ENCODE measurements around the gene EFNA4. TPM values are rescaled to one million over a fixed set of nuclear protein-coding genes. Genes with fewer than 3 reads are reported as not detected.
A peak's percentile ranks its signal among the peaks of the same experiment; 100 is the strongest.

Gene EFNA4
- total RNA-seq, 1 donor from 2014 or later, result 12.1 TPM

DNA sequence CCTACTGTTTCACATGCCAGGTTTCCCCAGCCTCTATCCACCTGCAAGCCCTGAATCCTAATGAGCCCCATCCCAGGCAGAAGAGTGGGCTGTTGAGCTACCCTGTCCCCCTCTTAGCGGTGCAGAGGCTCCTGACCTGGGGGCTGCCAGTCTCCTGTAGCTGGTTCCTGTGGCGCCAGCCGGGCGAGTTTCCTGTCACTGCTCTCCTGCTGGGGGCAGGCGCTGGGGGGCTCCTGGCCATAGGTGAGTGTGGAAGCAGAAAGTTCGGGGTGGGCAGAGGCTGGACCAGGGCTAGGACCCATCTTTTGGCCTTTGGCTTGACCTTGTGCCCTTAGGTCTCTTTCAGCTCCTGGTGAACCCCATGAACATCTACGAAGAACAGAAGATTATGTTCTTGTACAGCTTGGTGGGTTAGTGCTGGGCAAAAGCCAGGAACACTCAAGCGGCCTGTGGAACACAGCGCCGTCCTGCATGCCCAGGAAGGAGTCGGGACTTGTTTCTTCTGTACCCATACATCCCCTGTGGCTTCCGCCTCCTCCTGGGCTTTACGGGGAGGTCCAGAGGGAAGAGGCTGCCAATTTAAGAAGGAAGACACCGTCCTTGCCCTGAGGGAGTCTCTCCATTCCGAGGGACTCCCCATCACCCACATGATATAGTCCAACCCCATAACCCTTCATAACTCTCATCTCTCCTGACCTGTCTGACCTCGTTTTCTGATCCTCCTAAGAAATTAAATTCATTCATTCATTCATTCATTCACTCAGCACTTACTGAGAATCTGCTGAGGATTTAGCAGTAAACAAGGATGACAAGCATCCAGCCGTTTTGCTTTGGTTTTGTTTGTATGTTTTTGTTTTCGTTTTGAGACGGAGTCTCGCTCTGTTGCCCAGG, 29.0 kb upstream of the EFNA4 start:
- no peak for ATAC-seq

DNA sequence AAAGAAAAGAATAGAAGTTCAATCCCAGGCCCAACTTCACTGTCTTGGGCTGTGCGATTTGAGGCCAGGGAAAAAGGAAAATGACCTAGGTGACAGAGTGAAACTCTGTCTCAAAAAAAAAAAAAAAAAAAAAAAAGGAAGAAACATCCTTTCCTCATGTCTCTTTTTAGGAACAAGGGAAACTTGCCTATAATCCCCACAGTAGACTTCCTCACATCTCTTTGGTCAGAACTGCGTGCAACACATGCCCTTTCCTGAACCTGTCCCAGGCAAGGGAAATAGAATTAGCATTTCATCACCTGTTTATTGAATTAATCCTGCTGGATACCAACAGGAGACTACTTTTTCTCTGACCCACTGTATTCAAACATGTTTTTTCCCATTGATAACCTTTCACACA, 27.6 kb upstream of the EFNA4 start:
- ATAC-seq, result no peak

DNA sequence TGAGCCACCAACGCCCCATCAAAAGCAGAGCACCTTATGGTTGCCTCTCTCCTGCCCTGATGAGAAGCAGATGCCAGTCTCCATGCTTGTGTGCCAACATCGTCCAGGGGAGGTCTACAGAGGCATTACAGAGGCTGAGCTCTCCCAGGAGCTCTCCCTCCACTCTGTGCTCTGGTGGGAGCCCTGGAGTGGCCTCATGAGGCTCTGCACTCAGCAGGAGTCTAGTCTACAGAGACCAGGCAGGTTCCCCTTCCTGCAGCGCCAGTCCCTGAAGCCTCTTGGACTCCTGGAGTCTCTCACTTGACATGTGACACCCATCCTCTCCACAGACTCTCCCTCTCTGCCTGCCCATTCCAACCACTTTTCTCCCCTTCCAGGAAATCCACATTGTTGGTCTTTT, 26.5 kb upstream of the EFNA4 start:
- ATAC-seq, result no peak

DNA sequence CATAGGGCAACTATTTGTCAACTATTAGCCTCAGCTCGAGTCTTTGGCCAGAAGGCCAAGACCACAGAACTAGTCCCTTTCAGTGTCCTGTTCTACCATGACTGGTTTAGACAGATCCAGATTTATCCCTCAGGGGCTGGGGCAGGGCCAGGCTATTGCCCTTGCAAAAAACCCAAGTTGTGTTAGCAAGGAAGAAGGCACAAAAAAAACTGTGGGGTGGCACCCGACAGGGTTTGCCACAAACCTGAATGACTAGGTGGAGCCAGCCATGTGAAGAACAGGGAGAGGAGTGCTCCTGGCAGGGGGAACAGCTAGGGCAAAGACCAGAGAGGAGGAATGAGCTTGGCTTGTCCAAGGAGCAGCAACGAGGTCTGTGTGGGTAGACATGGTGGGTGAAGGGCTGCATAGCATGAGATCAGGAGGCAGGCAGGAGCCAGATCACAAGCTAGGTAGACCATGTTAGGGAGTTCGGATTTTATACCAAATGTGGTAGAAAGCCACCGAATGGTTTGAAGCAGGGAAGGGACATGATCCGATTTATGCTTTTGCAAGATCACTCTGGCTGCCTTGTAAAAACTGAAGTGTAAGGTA, 25.6 kb upstream of the EFNA4 start:
- peak; percentile 65 for ATAC-seq

DNA sequence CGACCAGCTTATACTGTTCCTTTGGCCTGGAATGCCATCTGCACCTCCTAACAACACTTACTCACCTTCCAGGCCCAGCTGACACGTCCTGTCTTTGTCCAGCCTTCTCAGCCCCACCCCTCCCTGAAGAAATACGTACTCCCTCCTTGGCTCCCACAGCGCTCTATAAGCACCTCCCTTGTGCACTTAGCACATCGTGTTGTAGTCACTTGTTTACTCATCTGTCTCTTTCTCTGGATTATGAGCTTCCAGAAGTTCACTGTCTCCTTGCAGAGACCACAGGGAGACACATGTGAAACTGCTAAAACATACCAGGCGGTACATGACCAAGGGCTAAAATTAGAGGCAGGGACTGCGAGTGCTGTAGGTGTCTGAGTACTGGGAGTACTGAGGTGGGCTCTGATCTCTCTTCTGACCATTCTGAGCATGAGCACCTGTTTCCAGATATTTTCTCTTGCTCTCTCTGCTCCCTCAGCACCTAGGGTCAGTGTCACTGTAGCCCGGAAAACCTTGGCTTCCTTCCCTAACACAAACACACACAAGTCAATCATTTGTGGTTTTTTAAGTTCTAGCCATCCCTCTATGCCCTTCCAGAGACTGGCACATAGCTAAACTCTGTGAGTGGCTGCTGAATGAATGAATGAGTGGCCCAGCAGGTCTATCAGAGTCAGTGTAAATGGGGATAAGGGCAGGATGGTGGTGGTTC, 24.8 kb upstream of the EFNA4 start:
- peak; percentile 94 for ATAC-seq

DNA sequence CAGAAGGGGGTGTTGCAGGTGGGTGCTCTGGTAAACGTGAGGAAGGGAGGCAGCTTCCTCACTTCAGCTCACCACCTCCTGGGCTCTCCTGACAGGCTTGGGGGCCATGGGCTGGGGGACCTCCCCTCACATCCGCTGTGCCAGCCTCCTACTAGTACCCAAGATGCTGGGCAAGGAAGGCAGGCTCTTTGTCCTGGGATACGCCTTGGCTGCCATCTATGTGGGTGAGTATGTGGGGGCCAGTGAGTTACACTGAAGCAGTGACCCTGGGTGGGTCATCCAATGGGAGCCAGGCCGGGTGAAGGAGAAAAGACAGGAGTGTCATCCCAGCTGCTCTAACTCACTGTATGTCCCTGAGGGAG, 24.3 kb upstream of the EFNA4 start:
- no peak for ATAC-seq

DNA sequence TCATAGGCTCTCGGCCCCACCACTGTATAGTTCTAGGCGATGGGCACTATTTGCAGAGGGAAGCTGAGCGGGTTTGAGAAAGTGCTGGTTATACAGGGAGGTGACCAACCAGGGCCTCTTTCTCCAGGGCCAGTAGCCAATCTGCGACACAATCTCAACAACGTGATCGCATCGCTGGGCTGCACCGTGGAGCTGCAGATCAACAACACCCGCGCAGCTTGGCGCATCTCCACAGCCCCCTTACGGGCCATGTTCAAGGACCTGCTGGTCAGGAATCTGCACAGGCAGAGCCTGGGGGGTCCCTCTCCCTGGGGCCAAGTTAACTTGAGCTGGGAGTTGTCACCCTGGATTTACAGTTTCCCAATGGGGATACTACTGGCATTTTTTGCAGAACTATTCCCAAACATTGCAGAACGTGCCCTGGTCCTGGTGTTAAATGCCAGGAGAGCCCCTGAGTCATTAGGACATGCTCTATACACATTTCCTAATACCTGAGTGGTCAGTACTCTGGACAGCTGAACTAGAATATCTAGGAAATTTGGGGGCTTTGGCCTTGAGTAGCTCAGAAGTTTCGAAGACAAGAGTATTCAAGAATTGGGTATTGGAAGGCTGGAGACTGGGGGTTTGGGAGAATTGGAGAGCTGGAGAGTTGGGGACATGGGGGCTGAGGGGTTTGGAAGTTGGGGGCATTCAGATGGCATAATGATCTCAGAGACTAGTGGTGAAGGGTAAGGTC, 23.0 kb upstream of the EFNA4 start:
- no peak for ATAC-seq

DNA sequence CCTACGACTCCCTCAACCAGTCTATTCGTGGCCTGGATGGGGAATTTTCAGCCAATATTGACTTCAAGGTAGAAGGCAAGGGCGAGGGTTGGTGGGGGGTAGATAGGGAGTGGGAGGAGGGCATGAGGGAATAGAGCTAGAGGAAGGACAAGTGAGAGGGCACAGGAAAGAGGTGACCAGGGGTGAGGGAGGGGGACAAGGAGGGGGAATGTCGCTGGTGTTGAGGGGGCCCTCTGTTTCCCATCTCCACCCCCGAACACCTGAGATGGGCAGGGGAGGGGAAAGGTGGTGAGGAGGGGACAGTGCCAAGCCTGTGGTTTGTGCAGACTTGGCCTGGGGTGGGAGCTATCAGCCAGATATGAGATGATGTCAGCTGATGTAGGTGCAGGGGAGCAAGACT, 20.8 kb upstream of the EFNA4 start:
- no peak for ATAC-seq

DNA sequence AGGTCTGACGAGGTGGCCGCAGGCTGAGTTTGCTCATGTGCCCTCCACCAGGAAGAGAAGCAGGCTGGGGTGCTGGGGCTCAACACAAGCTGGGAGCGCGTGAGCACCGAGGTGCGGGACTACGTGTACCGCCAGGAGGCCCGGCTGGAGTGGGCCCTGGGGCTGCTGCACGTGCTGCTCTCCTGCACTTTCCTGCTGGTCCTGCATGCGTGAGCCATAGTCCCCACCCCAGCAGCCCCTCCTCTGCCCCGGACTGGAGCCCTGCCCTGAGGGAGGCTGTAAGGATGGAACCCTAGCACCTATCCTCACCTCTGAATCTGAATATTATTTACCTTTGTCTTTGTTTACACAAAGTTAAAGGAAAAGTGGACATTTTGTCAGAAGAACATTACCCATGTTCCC, 20.2 kb upstream of the EFNA4 start:
- no peak for ATAC-seq

DNA sequence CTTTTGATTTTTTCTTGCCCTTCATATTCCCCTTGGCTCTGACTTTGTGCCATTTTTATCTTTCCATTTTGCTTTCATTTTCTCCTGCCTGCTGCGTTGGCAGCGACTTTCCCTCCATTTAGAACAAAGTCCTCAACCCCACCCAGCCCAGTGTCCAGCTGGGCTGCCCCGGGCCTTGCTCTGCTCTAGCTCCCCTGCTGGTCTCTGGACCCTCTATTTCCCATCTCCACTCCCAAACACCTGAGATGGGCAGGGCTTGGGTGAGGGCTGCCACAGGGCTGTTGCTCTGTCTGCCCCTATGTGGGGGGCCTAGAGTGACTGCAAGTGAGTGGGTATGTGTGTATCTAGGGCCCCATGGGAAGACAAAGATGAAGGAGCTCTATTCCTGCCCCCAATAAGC, 19.7 kb upstream of the EFNA4 start:
- ATAC-seq, result no peak

DNA sequence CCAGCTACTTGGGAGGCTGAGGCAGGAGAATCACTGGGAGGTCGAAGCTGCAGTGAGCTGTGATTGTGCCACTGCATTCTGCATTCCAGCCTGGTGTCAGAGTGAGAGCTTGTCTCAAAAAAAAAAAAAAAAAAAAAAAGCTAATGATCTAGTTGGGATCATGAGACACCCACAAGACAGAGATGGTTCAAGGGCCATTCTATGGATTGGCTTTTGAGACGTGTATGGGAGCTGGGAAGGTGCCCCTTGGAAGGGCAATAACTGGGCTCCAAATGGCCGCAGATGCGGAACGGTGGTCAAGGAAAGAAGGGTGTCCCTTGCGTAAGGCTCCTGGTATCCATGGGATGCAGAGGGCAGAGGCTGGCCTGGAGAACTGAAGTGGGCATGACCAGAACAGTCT, 19.2 kb upstream of the EFNA4 start:
- ATAC-seq, result no peak

DNA sequence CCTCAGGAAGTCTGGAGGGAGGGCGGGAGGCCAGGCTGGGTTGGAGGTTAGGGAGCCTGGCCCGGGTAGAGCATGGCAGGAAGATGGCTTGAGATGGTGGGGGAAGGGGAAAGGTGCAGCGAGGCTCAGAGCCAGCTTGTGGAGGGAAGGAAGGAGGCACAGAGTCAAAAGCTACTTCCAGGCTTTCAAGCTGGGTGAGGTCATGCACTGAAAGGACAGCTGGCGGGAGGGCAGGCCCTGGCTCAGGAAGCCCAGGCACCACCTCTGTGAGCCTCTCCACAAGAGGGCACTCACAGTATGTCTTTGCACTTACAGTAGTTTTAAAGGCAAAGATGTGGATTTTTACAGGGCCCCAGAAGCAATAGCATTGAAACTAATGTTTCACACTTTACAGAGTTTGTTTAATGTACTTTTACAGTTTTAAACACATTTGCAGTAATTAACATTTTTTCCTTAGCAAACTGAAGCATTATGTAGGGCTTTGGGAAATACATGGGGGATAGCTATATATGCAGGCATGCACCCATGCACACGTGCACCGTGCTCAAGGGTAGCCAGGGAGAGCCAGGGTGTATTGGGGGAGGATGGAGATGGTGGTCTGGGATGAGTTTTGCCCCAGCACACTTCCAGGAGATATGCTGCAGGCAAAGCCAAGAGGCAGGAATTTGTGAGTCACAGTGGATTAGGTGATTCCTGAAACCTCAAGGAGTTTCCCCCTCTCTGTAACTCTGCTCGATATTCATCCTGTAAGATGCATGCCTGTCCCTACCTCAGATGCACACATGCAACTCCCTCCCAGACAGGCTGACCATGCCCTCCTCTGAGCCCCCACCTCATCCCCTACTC, 18.5 kb upstream of the EFNA4 start:
- peak; percentile 87 for ATAC-seq

DNA sequence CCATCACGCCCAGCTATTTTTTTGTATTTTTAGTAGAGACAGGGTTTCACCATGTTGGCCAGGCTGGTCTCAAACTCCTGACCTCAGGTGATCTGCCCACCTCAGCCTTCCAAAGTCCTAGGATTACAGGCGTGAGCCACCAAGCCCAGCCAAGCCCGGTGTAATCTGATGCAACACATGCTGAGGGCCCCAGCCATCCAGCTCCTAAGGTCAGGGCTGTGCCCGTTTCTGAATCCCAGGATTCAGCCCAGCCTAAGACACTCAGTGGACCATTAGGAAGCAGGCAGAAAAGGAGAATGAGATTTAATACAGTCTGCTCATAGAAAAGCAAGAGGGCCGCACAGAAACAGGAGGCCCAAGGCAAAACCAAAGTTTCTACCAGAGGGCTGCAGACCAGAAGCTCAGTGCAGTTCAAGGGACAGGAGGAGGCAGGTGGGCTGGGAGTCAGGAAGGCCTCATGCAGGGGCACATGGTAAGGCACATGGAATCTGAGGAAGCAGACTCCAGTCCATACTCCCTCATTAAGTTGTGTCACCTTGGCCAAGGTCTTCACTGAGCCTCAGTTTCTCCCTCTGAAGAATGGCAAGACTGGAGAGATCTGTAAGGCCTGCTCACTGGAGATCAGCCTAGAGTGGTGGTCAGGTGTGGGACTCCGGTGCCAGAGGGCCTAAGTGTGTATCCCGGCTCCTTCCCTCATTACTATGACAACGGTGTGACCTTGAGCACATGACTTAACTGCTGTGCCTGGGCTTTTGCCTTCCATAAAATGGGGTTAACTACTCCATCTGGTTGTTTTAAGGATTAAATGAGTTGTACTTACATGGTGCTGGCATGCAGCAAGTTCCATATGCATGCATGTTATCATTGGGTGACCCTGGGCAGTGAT, 14.8 kb upstream of the EFNA4 start:
- ATAC-seq, result no peak

DNA sequence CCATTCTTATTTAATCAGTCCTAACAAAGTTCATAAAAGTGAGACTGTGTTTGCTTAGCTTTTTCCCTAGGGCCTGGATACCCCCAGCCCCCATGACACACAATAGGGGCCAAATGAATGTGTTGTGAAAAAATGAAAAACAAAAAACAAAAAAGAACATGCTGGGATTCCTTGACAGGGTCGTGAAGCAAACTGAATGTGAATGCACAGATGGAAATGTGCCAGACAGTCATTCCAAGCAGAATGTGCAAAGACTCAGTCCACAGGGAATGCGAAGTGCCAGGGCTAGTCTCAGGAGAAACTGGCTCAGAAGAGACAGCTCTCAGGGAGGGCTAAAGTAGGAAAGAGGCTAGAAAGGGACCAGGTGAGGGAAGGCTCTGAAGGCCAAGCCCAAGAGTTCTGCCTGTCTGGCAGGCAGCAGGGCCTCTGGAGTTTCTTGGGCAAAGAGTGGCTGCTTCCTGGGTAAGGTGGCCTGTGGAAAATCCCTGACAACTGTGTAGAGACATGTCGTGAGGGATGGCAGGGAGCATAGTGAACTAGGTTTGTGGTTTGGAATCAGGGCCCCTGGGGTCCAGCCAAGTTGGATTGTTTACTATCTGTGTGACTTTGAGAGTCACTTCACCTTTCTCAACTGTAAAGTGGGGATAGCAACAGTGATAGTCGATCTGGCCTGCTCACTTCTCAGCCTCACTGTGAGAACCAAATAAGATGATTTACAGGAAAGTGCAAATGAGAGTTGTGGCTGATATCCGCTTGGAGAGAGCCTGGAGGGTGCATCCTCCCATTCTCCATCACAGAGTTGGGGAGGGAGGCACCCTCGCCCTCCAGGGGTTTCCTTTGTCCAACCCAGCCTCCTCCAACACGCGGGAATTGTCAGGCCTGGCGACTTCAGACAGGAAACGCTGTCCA, 13.6 kb upstream of the EFNA4 start:
- ATAC-seq, result no peak

DNA sequence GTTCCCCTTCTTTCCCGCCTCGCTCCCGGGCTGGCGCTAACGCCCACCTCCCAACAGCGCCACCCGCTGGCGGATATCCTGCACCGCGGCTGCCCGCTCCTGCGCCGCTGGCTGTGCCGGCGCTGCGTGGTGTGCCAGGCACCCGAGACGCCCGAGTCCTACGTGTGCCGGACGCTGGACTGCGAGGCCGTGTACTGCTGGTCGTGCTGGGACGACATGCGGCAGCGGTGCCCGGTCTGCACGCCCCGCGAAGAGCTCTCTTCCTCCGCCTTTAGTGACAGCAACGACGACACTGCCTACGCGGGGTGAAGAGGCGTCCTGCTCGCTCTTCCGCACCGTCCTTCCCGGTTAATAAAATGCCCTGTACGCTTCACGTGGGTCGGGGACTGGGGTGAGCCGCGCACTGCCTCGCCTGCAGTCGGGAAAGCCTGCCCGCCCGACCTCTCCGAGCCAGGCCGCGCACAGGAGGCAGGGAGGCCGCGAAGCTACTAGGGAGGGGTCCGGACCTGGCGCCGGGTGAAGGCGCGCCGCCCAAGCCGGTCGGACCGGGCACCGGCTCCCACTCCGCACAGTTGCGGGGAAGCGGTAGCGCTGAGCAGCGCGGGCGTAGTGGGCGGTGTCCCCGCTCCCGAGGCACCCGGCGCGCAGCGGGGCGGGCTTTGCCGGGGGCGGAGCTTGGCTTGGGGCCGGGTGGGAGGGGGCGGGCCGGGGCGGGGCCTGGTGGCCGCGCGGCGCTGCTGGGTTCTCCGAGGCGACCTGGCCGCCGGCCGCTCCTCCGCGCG, 12.8 kb upstream of the EFNA4 start, which contains the start of gene ADAM15:
Gene ADAM15 (plus strand): TSS at position 757 of the 782 bp plus-strand sequence. CDS start 71 bp downstream, outside the sequence.
- peak; percentile 86 for ATAC-seq

DNA sequence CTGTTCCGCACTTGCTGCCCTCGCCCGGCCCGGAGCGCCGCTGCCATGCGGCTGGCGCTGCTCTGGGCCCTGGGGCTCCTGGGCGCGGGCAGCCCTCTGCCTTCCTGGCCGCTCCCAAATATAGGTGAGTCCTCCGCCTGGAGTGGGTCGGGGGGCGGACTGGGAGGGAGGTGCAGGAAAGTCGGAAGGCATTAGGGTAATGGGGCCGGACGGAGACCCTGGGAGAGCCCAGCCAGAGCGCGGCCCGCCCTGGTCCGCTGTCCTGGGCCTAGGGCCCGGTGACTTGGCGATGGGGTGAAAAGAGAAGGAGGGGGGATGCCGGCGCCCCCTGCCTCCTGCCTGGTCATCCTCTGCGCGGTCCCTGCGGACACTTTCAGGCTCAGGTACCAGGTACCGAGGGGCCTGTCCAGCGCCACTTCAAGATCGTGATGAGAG, 12.2 kb upstream of the EFNA4 start:
- no peak for ATAC-seq

DNA sequence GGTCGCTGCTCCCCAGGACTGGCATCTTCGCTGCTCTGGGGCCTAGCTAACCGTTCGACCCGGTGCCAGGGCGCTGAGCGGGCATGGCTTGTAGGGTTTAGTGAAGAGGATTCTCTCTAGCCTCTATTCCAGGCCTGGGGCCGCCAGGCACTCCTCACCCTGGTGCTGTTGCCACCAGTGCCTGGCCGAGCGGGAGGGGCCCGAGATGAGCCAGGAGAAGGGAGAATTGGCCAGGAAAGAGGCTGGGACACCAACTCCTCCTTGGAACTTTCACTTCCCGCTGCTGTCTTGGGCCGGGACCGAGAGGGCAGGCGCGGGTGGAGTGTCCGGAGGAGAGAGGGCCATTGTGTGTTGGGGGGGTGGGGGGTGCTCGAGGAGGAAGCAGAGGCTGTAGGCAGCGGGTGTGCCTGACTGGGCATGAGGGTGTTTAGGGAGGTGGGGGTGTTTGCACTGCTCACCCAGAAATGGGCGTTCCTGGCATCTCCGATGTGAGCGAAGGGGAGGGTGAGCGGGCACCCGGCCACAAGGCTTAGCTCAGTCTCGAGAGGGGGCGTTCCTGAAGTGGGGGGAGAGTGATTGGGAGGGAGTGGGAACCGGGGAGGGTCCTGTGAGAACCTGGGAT, 11.7 kb upstream of the EFNA4 start:
- ATAC-seq, result peak; percentile 21
